Dedifferentiated amniotic fluid mesenchymal stem cell (primary cell): Measurements from ENCODE around the gene TP53.

Experiments used
- DNase-seq: peaks from one replicate; pipeline ENCODE4 v3.0.0-alpha.2; 2016; ENCODE audit errors: extremely low spot score

Gene TP53

DNA sequence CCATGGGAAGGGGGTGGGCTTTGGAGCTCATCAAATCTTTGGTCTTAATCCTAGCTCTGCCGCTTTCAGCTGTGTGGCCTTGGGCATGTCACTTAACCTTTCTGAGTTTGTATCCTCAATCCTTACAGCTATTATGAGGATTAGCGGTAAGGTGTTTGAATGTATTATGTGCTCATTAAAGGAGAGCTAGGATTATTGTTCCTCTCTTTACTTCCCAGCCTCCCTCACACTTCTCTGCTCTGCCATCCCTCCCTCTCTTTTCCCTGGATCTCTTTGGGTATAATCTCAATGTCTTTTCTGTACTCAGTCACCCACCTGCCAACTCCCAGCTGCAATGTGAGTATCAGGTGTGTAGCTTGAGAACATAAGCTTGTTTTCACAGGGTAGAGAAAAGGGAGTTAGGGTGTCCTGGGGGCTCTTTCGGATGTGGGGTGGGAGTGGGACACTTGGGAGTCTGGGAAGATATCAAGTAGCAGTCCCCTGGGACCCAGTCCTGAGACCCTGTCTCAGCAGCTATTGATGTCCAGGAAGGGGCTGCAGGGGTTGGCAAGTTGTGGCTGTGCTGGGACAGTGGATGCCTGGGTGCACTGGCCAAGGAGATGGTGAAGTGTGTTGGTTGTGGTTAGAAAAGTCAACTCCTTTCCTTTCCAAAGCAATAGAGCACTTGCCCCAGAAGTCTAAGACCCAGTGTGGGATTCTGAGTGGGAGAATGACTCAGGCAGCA is 19.5 kb upstream of the TP53 start:
- DNase-seq, result no peak

DNA sequence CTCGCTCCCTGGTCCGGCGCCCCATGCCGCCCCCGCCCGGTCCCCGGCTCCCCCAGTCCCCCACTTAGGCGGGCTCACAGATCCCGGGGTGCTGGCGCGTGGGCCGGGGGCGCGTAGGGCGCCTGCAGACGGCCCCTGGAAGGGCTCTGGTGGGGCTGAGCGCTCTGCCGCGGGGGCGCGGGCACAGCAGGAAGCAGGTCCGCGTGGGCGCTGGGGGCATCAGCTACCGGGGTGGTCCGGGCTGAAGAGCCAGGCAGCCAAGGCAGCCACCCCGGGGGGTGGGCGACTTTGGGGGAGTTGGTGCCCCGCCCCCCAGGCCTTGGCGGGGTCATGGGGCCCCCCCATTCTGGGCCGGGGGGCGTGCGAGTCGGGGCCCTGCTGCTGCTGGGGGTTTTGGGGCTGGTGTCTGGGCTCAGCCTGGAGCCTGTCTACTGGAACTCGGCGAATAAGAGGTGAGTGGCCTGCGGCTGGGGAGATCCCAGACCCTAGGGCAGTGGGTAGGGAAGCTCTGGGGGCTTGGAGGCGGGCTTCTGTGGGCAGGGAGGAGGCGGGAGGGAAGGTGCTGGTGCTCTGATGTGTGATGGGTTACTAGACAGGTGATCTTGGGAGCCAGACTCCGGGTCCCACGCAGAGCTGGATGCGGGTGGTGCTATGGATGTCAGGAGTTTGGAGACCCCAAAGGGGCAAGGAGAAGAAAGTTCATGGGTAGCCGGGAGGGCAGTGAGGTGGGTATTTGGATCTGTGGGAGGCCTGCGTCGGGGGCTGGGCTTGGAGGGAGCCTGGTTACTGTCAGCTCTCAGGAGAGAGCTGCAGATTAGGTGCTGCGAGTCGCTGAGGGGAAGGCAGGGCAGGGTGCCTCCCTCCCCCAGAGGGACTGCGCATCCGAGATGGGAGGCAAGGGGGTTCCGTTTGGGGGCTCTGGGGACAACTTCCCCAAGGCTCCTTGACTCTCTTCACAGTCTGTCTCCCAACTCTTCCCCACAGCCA is 18.3 kb upstream of the TP53 start:
- no peak for DNase-seq

DNA sequence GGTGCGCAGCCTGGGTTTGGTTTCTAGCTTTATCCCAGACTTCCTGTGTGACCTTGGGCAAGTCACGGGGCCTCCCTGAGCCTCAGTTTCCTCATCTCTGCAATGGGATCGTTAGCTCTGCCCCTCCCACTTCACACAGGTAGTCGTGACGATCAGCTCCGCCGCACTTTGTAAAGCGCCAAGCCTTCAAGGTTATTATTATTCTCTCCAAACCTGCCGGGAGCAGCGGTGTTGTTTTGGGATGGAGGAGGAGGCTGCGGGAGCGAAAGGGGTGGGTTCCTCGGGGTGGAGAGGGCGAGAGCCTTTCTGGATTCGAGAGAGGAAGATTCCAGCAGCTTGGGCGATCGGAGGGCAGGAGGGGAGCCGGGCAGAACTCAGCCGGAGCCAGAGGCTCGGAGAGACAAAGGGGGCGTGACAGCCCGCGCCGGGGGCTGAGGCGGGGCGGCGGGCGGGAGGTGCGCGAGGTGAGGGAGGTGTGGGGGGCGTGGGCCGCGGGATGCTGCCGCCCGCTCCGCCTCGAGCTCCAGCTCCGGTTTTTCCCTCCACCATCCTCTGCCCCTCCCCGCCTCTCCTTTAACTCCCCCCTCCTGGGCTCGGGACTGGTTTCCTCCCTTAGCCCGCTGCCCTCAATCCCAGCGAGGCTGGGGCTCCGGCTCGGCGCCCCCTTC is 17.4 kb upstream of the TP53 start, which contains the start of gene EFNB3:
TSS of gene EFNB3 (plus strand) at position 602 of the 668 bp plus-strand sequence. CDS start 397 bp downstream, outside the sequence.
- DNase-seq, result no peak

DNA sequence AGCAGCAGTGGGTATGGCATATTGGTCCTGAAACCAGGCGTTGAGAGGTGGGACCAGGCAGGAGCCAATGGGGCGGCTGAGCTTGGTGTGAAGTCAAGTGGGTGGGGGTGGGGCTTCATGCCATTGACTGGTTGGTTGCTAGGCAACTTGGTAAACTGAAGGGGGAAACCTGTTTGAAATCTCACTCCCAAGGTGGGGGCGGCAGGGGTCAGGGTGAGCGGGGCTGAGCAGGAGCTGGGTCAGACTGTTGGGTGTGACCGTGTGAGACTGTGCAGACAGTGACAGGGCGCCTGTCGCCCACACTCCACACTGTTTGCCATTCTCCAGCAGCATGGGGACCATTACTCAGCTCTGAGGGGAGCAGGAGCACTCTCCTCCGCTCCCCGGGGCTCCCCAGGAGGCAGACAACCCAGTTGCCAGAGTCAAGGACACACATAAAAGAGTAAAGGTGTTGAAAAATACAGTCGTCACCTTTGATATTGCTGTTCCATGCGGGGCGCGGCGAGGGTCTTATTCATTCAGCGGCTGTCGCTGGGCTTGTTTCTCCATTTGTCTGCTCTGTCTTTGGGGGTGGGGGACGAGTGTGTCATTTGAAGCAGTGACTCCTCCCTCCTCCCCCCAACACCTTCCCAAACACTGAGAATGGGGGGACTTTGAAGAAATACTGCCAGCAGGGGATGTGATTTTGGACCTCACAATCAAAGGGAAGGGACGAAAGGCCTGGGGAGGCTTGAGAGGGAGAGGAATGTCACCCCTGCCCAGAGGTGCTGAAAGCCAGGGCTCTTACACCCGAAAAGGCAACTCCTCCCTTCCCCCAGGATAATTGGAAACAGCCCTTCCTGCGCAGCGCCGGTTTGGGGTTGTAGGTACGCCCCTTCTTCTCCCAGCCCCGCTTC is 16.5 kb upstream of the TP53 start:
- DNase-seq, result no peak

DNA sequence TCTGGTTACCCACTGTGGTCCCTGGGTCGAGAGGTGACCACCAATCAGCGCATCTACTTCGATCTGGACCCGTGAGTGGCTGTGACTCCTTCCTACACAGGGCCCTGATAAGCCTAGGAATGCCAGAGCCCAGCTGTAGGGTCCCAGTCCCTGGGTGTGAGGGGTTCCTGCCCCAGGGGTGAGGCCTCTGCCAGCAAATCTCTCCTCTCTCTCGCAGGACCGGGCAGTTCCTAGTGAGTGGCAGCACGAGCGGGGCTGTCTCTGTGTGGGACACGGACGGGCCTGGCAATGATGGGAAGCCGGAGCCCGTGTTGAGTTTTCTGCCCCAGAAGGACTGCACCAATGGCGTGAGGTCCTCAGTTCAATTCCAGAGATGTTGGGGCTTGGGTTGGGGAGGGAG is 15.5 kb upstream of the TP53 start:
- DNase-seq, result no peak

DNA sequence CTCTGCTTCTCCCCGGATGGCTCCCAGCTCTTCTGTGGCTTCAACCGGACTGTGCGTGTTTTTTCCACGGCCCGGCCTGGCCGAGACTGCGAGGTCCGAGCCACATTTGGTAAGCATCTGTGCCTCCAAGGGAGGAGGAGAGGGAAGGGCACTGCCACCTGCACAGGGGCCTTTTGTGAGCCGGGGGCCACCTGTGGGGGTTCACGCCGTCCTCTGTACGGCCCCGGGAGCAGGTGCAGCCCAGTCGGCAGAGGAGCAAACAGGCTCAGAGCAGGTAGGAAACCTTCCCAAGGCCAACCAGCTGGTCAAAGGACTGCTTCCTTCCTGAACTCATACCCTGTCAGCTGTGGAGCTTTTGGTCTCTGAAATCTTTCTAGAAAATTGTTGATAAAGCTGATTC is 14.4 kb upstream of the TP53 start:
- DNase-seq, result no peak

DNA sequence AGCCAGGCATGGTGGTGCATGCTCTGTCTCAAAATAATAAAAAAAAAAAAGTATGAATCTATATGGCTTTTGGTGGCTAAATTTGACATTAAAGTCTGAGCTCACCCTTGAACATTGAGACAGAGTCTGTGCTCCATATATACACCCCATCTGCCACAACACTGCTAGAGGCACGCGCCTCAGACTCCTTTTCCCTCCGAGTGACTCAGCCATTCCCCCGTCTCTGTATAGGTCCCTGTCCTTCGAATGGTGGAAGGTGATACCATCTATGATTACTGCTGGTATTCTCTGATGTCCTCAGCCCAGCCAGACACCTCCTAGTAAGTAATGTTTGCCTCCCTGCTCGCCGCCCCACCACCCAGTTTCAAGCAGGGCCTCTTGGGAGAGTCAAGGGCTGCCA is 13.2 kb upstream of the TP53 start:
- no peak for DNase-seq

DNA sequence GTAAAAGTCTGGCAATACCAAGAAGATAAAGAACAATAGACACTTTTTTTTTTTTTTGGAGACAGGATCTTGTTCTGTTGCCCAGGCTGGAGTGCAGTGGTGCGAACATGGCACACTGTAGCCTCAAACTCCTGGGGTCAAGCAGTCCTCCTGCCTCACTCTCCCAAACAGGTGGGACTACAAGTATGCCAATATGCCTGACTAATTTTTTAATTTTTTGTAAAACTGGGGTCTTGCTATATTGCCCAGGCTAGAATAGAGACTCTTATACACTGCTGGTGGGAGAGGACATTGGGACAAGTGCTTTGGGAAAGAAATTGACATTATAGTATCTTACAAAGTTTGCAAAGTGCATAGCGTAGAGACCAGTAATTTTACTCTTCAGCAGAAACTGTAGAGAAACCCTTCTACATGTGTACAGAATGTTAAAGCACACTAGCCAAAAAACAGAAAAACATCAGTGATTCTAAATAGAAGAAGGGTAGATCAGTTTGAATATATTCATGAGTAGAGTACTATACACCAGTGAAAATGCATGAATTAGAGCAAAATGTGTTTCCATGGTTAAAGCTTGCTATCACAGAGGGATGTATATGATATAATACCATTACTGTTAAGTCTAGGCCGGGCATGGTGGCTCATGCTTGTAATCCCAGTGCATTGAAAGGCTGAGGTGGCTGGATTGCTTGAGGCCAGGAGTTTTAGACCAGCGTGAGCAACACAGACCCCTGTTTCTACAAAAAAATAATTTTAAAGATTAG is 10.7 kb upstream of the TP53 start:
- no peak for DNase-seq

DNA sequence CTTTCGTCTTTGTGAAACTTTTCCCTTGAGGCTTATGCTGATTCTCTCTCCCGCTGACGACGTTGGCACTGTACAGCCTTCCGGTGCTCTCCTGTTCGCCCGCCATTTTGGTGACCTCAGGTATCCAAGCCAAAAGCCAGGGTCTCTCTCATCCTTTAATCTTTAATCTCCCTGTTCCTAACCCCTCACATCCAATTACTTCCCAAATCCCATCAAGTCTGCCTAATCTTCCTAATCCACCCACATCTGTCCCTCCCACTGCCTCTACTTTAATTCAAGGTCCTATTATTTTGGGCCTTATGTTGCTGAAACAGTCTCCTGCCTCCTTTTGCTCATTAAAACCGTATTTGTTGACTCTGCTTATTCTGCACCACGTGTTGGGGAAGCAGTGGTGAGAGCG is 8.3 kb upstream of the TP53 start:
- DNase-seq, result no peak

DNA sequence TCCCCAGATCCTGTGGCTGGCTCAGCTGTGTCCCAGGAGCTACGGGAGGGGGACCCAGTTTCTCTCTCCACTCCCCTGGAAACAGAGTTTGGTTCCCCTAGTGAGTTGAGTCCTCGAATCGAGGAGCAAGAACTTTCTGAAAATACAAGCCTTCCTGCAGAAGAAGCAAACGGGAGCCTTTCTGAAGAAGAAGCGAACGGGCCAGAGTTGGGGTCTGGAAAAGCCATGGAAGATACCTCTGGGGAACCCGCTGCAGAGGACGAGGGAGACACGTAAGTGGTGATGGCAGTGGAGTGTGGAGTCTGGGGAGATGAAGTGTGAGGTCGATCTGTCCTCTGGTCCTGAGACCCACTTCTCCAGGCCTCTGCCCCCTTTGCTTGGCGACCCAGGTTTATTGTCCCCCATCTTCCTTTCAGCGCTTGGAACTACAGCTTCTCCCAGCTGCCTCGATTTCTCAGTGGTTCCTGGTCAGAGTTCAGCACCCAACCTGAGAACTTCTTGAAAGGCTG is 1.6 kb upstream of the TP53 start:
- DNase-seq, result no peak

DNA sequence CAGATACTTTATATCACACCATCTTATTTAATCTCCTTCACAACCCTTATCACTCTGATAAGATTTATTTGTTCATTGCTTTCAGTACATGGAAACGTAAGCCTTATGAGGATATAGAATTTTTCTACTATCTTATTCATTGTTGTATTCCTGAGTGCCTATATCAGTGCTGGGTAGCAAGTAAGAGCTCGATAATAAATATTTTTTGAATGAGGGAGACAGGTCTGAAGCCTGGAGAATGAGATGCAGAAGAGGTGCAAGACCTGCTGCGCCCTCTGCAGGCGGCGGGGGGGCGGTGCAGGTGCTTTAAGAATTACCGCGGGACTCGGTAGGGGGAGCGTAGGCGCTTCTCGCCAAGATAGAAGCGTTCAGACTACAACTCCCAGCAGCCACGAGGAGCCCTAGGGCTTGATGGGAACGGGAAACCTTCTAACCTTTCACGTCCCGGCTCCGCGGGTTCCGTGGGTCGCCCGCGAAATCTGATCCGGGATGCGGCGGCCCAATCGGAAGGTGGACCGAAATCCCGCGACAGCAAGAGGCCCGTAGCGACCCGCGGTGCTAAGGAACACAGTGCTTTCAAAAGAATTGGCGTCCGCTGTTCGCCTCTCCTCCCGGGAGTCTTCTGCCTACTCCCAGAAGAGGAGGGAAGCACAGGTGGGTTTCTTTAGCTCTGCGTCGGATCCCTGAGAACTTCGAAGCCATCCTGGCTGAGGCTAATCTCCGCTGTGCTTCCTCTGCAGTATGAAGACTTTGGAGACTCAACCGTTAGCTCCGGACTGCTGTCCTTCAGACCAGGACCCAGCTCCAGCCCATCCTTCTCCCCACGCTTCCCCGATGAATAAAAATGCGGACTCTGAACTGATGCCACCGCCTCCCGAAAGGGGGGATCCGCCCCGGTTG is 868 bp upstream of the TP53 start, which contains the start of gene WRAP53:
TSS of gene WRAP53 (plus strand) at position 570 of the 900 bp plus-strand sequence. CDS start at position 742, 172 bp downstream.
- DNase-seq, result peak; percentile 99

DNA sequence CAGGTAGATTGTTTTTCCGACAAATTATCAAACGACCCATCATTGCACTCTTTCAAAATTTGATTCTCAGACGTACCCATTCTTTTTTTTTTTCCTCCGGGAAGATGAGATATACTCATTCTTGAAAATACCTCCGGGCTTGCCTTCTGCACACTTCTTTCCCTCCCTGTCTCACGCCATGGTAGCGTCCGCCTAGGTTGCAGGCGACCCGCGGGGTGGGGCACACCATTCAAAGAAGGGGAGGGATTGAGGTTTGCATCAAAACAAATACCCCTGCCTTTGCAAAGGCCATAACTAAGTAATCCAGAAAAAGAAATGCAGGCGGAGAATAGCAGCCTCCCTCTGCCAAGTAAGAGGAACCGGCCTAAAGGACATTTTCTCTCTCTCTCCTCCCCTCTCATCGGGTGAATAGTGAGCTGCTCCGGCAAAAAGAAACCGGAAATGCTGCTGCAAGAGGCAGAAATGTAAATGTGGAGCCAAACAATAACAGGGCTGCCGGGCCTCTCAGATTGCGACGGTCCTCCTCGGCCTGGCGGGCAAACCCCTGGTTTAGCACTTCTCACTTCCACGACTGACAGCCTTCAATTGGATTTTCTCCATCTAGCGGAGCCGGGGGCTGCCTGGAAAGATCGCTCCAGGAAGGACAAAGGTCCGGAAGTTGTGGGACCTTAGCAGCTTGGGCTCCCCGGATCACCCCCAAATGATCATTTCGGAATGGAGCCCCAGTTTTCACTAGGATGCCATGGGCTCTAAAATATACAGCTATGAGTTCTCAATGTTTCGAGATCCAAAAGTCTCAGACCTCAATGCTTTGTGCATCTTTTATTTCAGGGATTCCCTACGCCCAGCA is 843 bp downstream of the TP53 start:
- DNase-seq, result peak; percentile 80

DNA sequence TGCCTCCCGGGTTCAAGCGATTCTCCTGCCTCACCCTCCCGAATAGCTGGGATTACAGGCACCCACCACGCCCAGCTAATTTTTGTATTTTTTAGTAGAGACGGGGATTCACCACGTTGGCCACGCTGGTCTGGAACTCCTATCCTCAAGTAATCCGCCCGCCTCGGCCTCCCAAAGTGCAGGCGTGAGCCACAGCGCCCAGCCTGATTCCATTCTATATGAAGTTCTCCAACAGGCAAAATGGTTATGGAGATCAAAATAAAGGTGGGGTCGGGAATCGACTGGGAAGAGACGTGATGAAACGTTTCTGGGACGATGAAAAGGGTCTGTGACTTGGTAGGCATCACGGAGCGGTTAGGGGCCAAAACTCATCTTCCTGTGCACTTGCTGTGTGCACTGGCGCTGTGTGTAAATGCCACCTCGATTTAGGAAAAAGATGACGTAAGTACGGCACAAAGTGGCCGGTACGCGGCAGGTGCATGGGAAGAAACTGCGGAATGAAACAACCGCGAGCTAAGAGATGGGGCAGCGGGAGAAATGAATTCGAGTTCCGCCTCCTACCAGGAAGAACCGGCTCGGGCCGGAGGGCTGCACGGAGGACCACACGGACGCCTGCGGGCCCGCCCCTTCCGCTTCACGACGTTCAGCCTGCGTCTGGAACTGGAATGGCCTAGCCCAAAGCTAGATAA is 1.6 kb downstream of the TP53 start:
- peak; percentile 90 for DNase-seq

DNA sequence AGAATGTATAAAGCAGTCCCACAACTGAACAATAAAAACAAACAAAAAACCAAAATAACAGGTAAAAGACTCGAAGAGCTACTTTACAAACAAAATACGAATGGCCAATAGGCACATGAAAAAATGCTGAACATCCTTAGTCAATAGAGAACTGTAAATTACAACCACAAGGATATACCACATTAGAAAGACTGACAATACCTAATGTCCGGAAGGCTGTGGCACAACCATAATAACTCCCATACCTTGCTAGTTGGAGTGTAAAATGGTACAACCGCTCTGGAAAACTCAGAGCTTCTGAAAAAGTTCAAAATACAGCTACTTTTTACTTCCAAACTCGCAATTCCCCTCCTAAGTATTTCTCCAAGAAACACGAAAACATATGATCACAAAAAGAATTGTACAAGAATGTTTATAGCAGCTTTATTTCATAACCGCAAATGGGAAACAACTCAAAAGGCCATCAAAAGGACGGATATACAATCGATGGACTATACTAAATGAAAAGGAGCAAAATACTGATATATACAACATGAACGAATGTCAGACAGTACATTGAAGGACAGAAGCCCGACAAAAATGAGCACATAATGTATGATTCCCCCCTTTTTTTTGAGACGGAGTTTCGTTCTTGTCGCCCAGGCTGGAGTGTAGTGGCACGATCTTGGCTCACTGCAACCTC is 2.3 kb downstream of the TP53 start:
- DNase-seq, result no peak

DNA sequence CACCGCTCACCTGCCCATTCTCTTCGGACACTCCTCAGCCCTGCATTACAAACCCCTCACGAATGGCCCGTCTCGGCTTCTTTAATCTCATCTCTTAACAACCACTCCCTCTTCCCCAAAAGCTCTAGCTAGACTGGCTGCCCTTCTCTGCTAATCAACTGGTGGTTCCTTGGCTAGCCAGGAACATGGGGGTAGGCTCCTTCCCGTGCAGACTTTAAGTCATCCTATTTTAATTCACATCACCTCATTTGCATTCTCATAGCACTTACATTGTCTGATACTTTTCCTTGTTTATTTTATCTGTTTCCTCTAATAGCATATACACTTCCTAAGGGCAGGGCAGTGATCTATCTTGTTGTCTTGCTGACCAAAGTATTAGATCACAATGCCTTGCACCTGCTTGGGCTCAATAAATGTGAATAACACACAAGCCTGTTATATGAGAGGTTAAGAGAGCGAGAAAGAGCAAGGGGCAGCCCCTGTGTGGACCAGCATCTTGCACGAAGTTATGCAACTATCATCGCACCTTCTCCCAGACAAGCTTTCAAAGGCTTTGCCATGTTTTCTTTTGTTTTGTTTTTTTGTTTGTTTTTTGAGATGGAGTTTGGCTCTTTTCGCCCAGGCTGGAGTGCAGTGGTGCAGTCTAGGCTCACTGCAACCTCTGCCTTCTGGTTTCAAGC is 9.8 kb downstream of the TP53 start:
- DNase-seq, result no peak

DNA sequence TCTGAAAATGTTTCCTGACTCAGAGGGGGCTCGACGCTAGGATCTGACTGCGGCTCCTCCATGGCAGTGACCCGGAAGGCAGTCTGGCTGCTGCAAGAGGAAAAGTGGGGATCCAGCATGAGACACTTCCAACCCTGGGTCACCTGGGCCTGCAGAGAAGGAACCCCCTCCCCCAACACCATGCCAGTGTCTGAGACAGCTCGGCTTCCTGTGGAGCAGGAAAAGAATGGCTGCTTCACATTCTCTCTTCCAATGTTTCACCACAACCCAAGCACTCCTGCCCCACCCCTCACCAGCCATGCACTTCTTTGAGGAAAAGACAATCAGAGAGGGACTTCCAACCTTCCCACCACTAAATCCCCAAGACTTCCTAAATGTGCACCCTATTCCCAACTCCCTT is 10.8 kb downstream of the TP53 start:
- DNase-seq, result no peak
